ENCODE data around the gene GNG8. TPM values are rescaled to one million over a fixed set of nuclear protein-coding genes. Genes with fewer than 3 reads are reported as not detected.
A peak's percentile ranks its signal among the peaks of the same experiment; 100 is the strongest.

The GNG8 gene
- total and polyA plus RNA-seq, 2 donors (not counting 1 experiment from before 2014, with no cell fraction given), result not detected

DNA sequence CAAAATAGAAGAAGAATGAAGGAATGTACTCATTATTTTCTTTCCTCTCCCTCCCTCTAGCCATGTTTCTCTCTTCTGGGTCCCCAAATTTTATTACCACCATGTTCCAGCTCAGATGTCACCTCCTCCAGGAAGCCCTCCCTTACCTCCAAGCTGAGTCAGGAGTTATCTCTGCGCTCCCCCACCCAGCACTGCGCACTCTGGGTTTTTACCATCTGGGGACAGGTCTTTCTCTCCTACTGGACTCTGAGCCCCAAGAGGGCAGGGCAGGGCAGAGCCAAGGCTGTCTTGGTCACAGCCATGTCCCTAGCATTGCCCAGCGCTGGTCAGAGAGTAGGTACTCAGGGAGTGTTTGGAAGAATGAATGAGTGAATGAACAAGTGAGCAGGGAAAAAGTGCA, 2.9 kb downstream of the GNG8 start:
- no peak for DNase-seq (ENCODE audit: low read depth in 2 of 2)
- H3K4me1 ChIP-seq (ENCODE audit: control insufficient read depth, extremely low read depth, insufficient read depth, low read length), result peaks cover 13% of the 10 kb centered on the region
- H3K79me2 ChIP-seq (ENCODE audit: control insufficient read depth, insufficient read depth, low read length), result no peaks in the 10 kb centered on the region
- no peak overlapping the region for H3K27ac ChIP-seq (ENCODE audit: insufficient read depth, low read length)
- no peak overlapping the region for H3K4me2 ChIP-seq (ENCODE audit: extremely low read depth, insufficient read depth, low read length)
- no peaks in the 10 kb centered on the region for H3K36me3 ChIP-seq (ENCODE audit: control insufficient read depth, insufficient read depth, low read length)
- peaks cover 2% of the 10 kb centered on the region for H3K27me3 ChIP-seq (ENCODE audit: control insufficient read depth, insufficient read depth, low read length)
- H3K4me3 ChIP-seq (replicated peaks in 1 of 4; ENCODE audit: control extremely low read depth in 1 of 4, insufficient read depth in 1 of 4, low read depth in 3 of 4, low read length in 4 of 4), result no peak overlapping the region
- no peak for TF ChIP-seq EZH2 (IDR thresholded peaks at IDR 0.05; ENCODE audit: low read length, missing control alignments)
- TF ChIP-seq, protein P1, sequence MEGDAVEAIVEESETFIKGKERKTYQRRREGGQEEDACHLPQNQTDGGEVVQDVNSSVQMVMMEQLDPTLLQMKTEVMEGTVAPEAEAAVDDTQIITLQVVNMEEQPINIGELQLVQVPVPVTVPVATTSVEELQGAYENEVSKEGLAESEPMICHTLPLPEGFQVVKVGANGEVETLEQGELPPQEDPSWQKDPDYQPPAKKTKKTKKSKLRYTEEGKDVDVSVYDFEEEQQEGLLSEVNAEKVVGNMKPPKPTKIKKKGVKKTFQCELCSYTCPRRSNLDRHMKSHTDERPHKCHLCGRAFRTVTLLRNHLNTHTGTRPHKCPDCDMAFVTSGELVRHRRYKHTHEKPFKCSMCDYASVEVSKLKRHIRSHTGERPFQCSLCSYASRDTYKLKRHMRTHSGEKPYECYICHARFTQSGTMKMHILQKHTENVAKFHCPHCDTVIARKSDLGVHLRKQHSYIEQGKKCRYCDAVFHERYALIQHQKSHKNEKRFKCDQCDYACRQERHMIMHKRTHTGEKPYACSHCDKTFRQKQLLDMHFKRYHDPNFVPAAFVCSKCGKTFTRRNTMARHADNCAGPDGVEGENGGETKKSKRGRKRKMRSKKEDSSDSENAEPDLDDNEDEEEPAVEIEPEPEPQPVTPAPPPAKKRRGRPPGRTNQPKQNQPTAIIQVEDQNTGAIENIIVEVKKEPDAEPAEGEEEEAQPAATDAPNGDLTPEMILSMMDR (conservative IDR thresholded peaks at IDR 0.05 in 1 of 2, IDR thresholded peaks at IDR 0.05 in 1 of 2; ENCODE audit: low read depth in 1 of 2, low read length in 2 of 2), result no peak
- H3K9ac ChIP-seq (ENCODE audit: insufficient read depth, low read length), result no peak overlapping the region
- H3K9me3 ChIP-seq (ENCODE audit: control insufficient read depth, insufficient read depth, low read depth, low read length), result no peaks in the 10 kb centered on the region
- H4K20me1 ChIP-seq (ENCODE audit: control insufficient read depth, extremely low read depth, insufficient read depth, low read length), result no peaks in the 10 kb centered on the region
- no peak overlapping the region for H2AFZ ChIP-seq (ENCODE audit: low read length)

DNA sequence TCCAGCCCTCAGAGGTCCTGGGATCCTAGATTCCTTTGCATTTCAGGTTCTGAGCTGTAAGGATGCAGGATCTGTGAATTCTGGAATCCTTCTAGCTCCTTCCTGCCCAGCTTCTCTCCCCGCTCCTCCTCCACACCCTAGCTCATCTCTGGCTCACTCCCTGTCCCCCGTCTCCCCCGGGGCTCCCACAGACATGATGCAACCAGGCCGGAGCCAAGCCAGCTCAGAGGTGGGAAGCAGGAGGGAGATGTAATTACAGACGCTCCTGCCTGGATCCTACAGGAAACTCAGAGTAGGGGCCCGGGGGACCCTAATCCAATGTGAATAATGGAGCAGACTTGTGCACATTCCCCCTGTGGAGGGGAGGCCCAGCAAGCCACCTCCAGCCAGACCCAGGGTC, 4.5 kb downstream of the GNG8 start:
- no peaks in the 10 kb centered on the region for H4K20me1 ChIP-seq (ENCODE audit: control insufficient read depth, extremely low read depth, insufficient read depth, low read length)
- H3K79me2 ChIP-seq (ENCODE audit: control insufficient read depth, insufficient read depth, low read length), result no peaks in the 10 kb centered on the region
- H3K27ac ChIP-seq (ENCODE audit: insufficient read depth, low read length), result no peak overlapping the region
- peaks cover 13% of the 10 kb centered on the region for H3K4me1 ChIP-seq (ENCODE audit: control insufficient read depth, extremely low read depth, insufficient read depth, low read length)
- no peak overlapping the region for H3K4me3 ChIP-seq (replicated peaks in 1 of 4; ENCODE audit: control extremely low read depth in 1 of 4, insufficient read depth in 1 of 4, low read depth in 3 of 4, low read length in 4 of 4)
- no peak for TF ChIP-seq EZH2 (IDR thresholded peaks at IDR 0.05; ENCODE audit: low read length, missing control alignments)
- TF ChIP-seq, protein P1 (conservative IDR thresholded peaks at IDR 0.05 in 1 of 2, IDR thresholded peaks at IDR 0.05 in 1 of 2; ENCODE audit: low read depth in 1 of 2, low read length in 2 of 2), result no peak
- H3K27me3 ChIP-seq (ENCODE audit: control insufficient read depth, insufficient read depth, low read length), result no peaks in the 10 kb centered on the region
- DNase-seq (ENCODE audit: low read depth in 2 of 2), result peak in 1 of 2 donors; percentile 29
- no peaks in the 10 kb centered on the region for H3K36me3 ChIP-seq (ENCODE audit: control insufficient read depth, insufficient read depth, low read length)
- no peak overlapping the region for H2AFZ ChIP-seq (ENCODE audit: low read length)
- no peaks in the 10 kb centered on the region for H3K9me3 ChIP-seq (ENCODE audit: control insufficient read depth, insufficient read depth, low read depth, low read length)
- H3K9ac ChIP-seq (ENCODE audit: insufficient read depth, low read length), result no peak overlapping the region
- H3K4me2 ChIP-seq (ENCODE audit: extremely low read depth, insufficient read depth, low read length), result no peak overlapping the region

- H3K36me3 ChIP-seq (ENCODE audit: control insufficient read depth, insufficient read depth, low read length), result no peaks in the 10 kb centered on the region
- H3K27ac ChIP-seq (ENCODE audit: insufficient read depth, low read length), result no peak overlapping the region
- H3K79me2 ChIP-seq (ENCODE audit: control insufficient read depth, insufficient read depth, low read length), result no peaks in the 10 kb centered on the region
- no peak overlapping the region for H3K4me2 ChIP-seq (ENCODE audit: extremely low read depth, insufficient read depth, low read length)
- no peak overlapping the region for H3K4me3 ChIP-seq (replicated peaks in 1 of 4; ENCODE audit: control extremely low read depth in 1 of 4, insufficient read depth in 1 of 4, low read depth in 3 of 4, low read length in 4 of 4)
- H2AFZ ChIP-seq (ENCODE audit: low read length), result no peak overlapping the region
- H4K20me1 ChIP-seq (ENCODE audit: control insufficient read depth, extremely low read depth, insufficient read depth, low read length), result no peaks in the 10 kb centered on the region
- no peak for DNase-seq (ENCODE audit: low read depth in 2 of 2)
- no peaks in the 10 kb centered on the region for H3K9me3 ChIP-seq (ENCODE audit: control insufficient read depth, insufficient read depth, low read depth, low read length)
- no peak overlapping the region for H3K9ac ChIP-seq (ENCODE audit: insufficient read depth, low read length)
- H3K4me1 ChIP-seq (ENCODE audit: control insufficient read depth, extremely low read depth, insufficient read depth, low read length), result peaks cover 16% of the 10 kb centered on the region
- TF ChIP-seq, protein P1 (conservative IDR thresholded peaks at IDR 0.05 in 1 of 2, IDR thresholded peaks at IDR 0.05 in 1 of 2; ENCODE audit: low read depth in 1 of 2, low read length in 2 of 2), result no peak
- no peak for TF ChIP-seq EZH2 (IDR thresholded peaks at IDR 0.05; ENCODE audit: low read length, missing control alignments)
- no peaks in the 10 kb centered on the region for H3K27me3 ChIP-seq (ENCODE audit: control insufficient read depth, insufficient read depth, low read length)
Observed at GRCh38 chr19:46630586-46631205, 5.3 kb downstream of the GNG8 start.

Data from fibroblast of lung (primary cell).